ENCODE measurements around the gene NTRK3. TPM values are rescaled to one million over a fixed set of nuclear protein-coding genes. Genes with fewer than 3 reads are reported as not detected.

NTRK3 gene
- total and polyA plus RNA-seq, 2 donors (not counting 3 experiments of a cell fraction or from before 2014, with no cell fraction given), result not detected

DNA sequence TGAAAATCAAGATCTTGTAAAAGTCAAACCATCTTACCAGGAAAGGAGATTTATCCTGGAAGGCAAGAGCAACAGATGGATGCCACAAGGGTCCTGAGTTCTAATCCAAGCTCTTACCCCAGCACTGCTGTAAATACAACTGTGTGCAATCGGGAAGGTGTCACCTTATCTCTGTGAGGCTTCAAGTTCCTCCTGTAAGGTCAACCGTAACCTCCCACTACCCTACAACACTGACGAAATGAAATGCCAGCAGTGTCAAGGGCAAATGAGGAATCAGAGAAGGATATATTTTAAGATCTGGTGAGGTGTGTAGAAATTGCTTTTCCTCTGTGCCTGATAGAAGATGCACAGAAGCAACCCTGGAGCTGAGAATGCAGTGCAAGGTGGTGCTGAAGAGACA lies 207.8 kb downstream of the NTRK3 start:
- no peak overlapping the region for H3K4me2 ChIP-seq (ENCODE audit: insufficient read depth, low read length)
- H2AFZ ChIP-seq (ENCODE audit: low read depth, low read length), result no peak overlapping the region
- H3K27me3 ChIP-seq (ENCODE audit: control insufficient read depth in 2 of 2, insufficient read depth in 2 of 2, low read length in 2 of 2), result no peaks in the 10 kb centered on the region
- no peak overlapping the region for H3K27ac ChIP-seq (ENCODE audit: insufficient read depth, low read depth, low read length)
- dilution Hi-C loops (cut with MboI; ENCODE audit: extremely low pct_ligation_motif_present, low sequenced_read_pairs) (no loop called here), intact Hi-C loops (cut with micrococcal nuclease) (no loop called here)
- no peaks in the 10 kb centered on the region for H3K4me1 ChIP-seq (ENCODE audit: control insufficient read depth, extremely low read depth, insufficient read depth, low read length)
- no TSS peak for BruUV-seq (replicated peaks)
- ChIA-PET POLR2A (no interaction called here), CTCF (no interaction called here)
- H3K79me2 ChIP-seq (ENCODE audit: control insufficient read depth, insufficient read depth, low read length), result no peaks in the 10 kb centered on the region
- H4K20me1 ChIP-seq (replicated peaks; ENCODE audit: control insufficient read depth, extremely low read depth, insufficient read depth, low read length), result no peaks in the 10 kb centered on the region
- H3K9me1 ChIP-seq (replicated peaks; ENCODE audit: control insufficient read depth, extremely low read depth, insufficient read depth, low read length), result no peaks in the 10 kb centered on the region
- FAIRE-seq, result no peak
- no peak for DNase-seq (ENCODE audit: low read depth, low spot score)
- H3K9ac ChIP-seq (replicated peaks; ENCODE audit: extremely low read depth, insufficient read depth, low read length), result no peak overlapping the region
- TF ChIP-seq GATA2 (IDR thresholded peaks at IDR 0.05; ENCODE audit: insufficient read depth, insufficient read length, low read depth, low read length), result no peak
- TF ChIP-seq FOS (IDR thresholded peaks at IDR 0.05; ENCODE audit: borderline replicate concordance, insufficient read depth, low read length), result no peak
- no peak for TF ChIP-seq POLR2A (IDR thresholded peaks at IDR 0.05; ENCODE audit: low read depth, low read length)
- TF ChIP-seq MYC (IDR thresholded peaks at IDR 0.05; ENCODE audit: low read depth, low read length), result no peak
- TF ChIP-seq, protein P1, sequence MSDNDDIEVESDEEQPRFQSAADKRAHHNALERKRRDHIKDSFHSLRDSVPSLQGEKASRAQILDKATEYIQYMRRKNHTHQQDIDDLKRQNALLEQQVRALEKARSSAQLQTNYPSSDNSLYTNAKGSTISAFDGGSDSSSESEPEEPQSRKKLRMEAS (IDR thresholded peaks at IDR 0.05; ENCODE audit: insufficient read depth, insufficient read length), result no peak
- H3K9me3 ChIP-seq (replicated peaks; ENCODE audit: control insufficient read depth, insufficient read depth, low read length), result no peaks in the 10 kb centered on the region
- H3K36me3 ChIP-seq (ENCODE audit: control insufficient read depth in 2 of 2, extremely low read depth in 1 of 2, insufficient read depth in 2 of 2, low read length in 2 of 2), result no peaks in the 10 kb centered on the region
- H3K4me3 ChIP-seq (replicated peaks in 1 of 3; ENCODE audit: insufficient read depth in 1 of 3, low read depth in 1 of 3, low read length in 3 of 3), result no peak overlapping the region

DNA sequence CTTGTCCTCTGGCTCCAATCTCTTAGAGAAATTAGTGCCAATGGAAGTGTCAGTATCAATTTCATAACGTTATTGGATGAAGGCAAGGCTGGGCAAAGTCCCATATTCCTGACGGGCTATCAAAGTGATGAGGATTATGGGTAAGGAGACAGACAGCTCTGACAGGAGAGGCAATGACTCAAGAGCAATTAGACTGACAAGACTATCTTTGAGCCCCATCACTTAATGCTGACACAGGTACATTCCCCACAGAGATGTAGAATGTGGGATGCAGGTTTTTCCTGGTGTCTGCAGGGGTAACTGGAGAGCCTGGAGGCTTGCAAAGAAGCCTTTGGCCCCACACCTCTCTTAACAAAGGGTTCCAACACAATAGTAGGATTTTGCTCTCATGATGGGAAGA lies 208.3 kb downstream of the NTRK3 start:
- DNase-seq (ENCODE audit: low read depth, low spot score) (no peak), FAIRE-seq (no peak)
- Histone ChIP-seq H3K4me3 (replicated peaks in 1 of 3; ENCODE audit: insufficient read depth in 1 of 3, low read depth in 1 of 3, low read length in 3 of 3) (no peak overlapping the region), H2AFZ (ENCODE audit: low read depth, low read length) (no peak overlapping the region), H3K27me3 (ENCODE audit: control insufficient read depth in 2 of 2, insufficient read depth in 2 of 2, low read length in 2 of 2) (no peaks in the 10 kb centered on the region), H4K20me1 (replicated peaks; ENCODE audit: control insufficient read depth, extremely low read depth, insufficient read depth, low read length) (no peaks in the 10 kb centered on the region), H3K9ac (replicated peaks; ENCODE audit: extremely low read depth, insufficient read depth, low read length) (no peak overlapping the region), H3K79me2 (ENCODE audit: control insufficient read depth, insufficient read depth, low read length) (no peaks in the 10 kb centered on the region), H3K4me2 (ENCODE audit: insufficient read depth, low read length) (no peak overlapping the region), H3K27ac (ENCODE audit: insufficient read depth, low read depth, low read length) (no peak overlapping the region), H3K36me3 (ENCODE audit: control insufficient read depth in 2 of 2, extremely low read depth in 1 of 2, insufficient read depth in 2 of 2, low read length in 2 of 2) (no peaks in the 10 kb centered on the region), H3K9me1 (replicated peaks; ENCODE audit: control insufficient read depth, extremely low read depth, insufficient read depth, low read length) (no peaks in the 10 kb centered on the region), H3K4me1 (ENCODE audit: control insufficient read depth, extremely low read depth, insufficient read depth, low read length) (no peaks in the 10 kb centered on the region), H3K9me3 (replicated peaks; ENCODE audit: control insufficient read depth, insufficient read depth, low read length) (no peaks in the 10 kb centered on the region)
- CTCF ChIA-PET, result no interaction called here
- TF ChIP-seq POLR2AphosphoS5 (IDR thresholded peaks at IDR 0.05; ENCODE audit: insufficient read depth, low read depth, low read length) (no peak), JUN (IDR thresholded peaks at IDR 0.05; ENCODE audit: borderline replicate concordance, insufficient read depth, insufficient read length, low read depth) (no peak), FOS (IDR thresholded peaks at IDR 0.05; ENCODE audit: borderline replicate concordance, insufficient read depth, low read length) (no peak), GATA2 (IDR thresholded peaks at IDR 0.05; ENCODE audit: insufficient read depth, insufficient read length, low read depth, low read length) (no peak), EZH2 (IDR thresholded peaks at IDR 0.05; ENCODE audit: borderline replicate concordance, low read depth, low read length, severe bottlenecking) (no peak), MYC (IDR thresholded peaks at IDR 0.05; ENCODE audit: low read depth, low read length) (no peak), POLR2A (IDR thresholded peaks at IDR 0.05; ENCODE audit: low read depth, low read length) (no peak)
- TF ChIP-seq, protein P1 (IDR thresholded peaks at IDR 0.05; ENCODE audit: insufficient read depth, insufficient read length), result no peak
- TF ChIP-seq, protein P2, sequence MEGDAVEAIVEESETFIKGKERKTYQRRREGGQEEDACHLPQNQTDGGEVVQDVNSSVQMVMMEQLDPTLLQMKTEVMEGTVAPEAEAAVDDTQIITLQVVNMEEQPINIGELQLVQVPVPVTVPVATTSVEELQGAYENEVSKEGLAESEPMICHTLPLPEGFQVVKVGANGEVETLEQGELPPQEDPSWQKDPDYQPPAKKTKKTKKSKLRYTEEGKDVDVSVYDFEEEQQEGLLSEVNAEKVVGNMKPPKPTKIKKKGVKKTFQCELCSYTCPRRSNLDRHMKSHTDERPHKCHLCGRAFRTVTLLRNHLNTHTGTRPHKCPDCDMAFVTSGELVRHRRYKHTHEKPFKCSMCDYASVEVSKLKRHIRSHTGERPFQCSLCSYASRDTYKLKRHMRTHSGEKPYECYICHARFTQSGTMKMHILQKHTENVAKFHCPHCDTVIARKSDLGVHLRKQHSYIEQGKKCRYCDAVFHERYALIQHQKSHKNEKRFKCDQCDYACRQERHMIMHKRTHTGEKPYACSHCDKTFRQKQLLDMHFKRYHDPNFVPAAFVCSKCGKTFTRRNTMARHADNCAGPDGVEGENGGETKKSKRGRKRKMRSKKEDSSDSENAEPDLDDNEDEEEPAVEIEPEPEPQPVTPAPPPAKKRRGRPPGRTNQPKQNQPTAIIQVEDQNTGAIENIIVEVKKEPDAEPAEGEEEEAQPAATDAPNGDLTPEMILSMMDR (IDR thresholded peaks at IDR 0.05; ENCODE audit: extremely low read depth in 1 of 2, insufficient read depth in 1 of 2, low read depth in 1 of 2, low read length in 2 of 2), result no peak
- BruUV-seq (replicated peaks), result no TSS peak
- intact Hi-C loops (cut with micrococcal nuclease) (no loop called here), dilution Hi-C loops (cut with MboI; ENCODE audit: extremely low pct_ligation_motif_present, low sequenced_read_pairs) (no loop called here)
- POLR2A ChIA-PET, result no interaction called here

All from endothelial cell of umbilical vein (primary cell).